HG03469 (cell line): ENCODE results near the gene PHC3.
"Not testable (repeated sequence)": the region's sequence is repeated elsewhere in the genome, so short reads cannot be mapped to it uniquely, and the experiment has no call there.

Experiments used
- ATAC-seq: cut with Tn5 transposase; IDR thresholded peaks from one replicate; pipeline ENCODE4 v1.9.1; 2021; ENCODE audit warnings: mild to moderate bottlenecking, moderate library complexity, moderate number of reproducible peaks; ENCODE audit not compliant: unreplicated experiment

PHC3 gene

GRCh38 chr3:170180908-170181885 is at the start of gene PHC3:
PHC3 (minus strand) TSS chr3:170181733; CDS start chr3:170181715, 18 bp downstream.
- ATAC-seq: peak; percentile 79

- no peak for ATAC-seq
Observed at GRCh38 chr3:170228093-170228766, 46.7 kb upstream of the PHC3 start.

- no peak for ATAC-seq
Observed at GRCh38 chr3:170226426-170226960, 45.0 kb upstream of the PHC3 start.

GRCh38 chr3:170225166-170225565 is 43.6 kb upstream of the PHC3 start:
- ATAC-seq: no peak

- no peak for ATAC-seq
Observed at GRCh38 chr3:170222647-170223541, 41.4 kb upstream of the PHC3 start.

GRCh38 chr3:170221924-170222646 is 40.6 kb upstream of the PHC3 start, which contains the start of gene PRKCI:
PRKCI (plus strand) TSS chr3:170222424; CDS start chr3:170222670, 246 bp downstream.
- ATAC-seq: peak; percentile 95

- no peak for ATAC-seq
Observed at GRCh38 chr3:170220871-170221270, 39.3 kb upstream of the PHC3 start.

- no peak for ATAC-seq
Observed at GRCh38 chr3:170219850-170220249, 38.3 kb upstream of the PHC3 start.

- no peak for ATAC-seq
Observed at GRCh38 chr3:170211668-170212067, 30.1 kb upstream of the PHC3 start.

GRCh38 chr3:170207717-170208116 is 26.2 kb upstream of the PHC3 start:
- ATAC-seq: no peak

GRCh38 chr3:170206164-170206762 is 24.7 kb upstream of the PHC3 start:
- not testable (repeated sequence) for ATAC-seq

GRCh38 chr3:170205302-170205701 is 23.8 kb upstream of the PHC3 start:
- ATAC-seq: no peak

GRCh38 chr3:170204509-170204908 is 23.0 kb upstream of the PHC3 start:
- ATAC-seq: no peak

- ATAC-seq: no peak
Observed at GRCh38 chr3:170204023-170204472, 22.5 kb upstream of the PHC3 start.

- ATAC-seq: no peak
Observed at GRCh38 chr3:170203457-170203856, 21.9 kb upstream of the PHC3 start.

- no peak for ATAC-seq
Observed at GRCh38 chr3:170201527-170201926, 20.0 kb upstream of the PHC3 start.

- no peak for ATAC-seq
Observed at GRCh38 chr3:170200987-170201386, 19.5 kb upstream of the PHC3 start.

GRCh38 chr3:170196833-170197232 is 15.3 kb upstream of the PHC3 start:
- no peak for ATAC-seq

GRCh38 chr3:170195759-170196158 is 14.2 kb upstream of the PHC3 start:
- not testable (repeated sequence) for ATAC-seq
